Memory B cell (primary cell): ENCODE results near the gene CD19.
"Not testable (repeated sequence)": the region's sequence is repeated elsewhere in the genome, so short reads cannot be mapped to it uniquely, and the experiment has no call there.

Source experiments
- ATAC-seq: fragments of 150-1000 bp; cut with Tn5 transposase; 2 replicates; pipeline ENCODE4 v1.10.0; 2021; ENCODE audit warnings: low read depth, mild to moderate bottlenecking, moderate library complexity
- DNase-seq, 2 donors: peaks; one replicate each; pipeline ENCODE4 v3.0.0; 2022; ENCODE audit warnings: low spot score in 2 of 2
- H3K27ac Mint-ChIP-seq: one replicate; pipeline ENCODE4 v1.8.0; 2022; ENCODE audit warnings: mild to moderate bottlenecking, moderate library complexity, mixed read lengths
- H3K27me3 Mint-ChIP-seq: one replicate; pipeline ENCODE4 v1.8.0; 2022; ENCODE audit warnings: mixed read lengths
- H3K36me3 Mint-ChIP-seq: one replicate; pipeline ENCODE4 v1.8.0; 2022; ENCODE audit warnings: mild to moderate bottlenecking, mixed read lengths
- H3K4me1 Mint-ChIP-seq: one replicate; pipeline ENCODE4 v1.8.0; 2022; ENCODE audit warnings: mixed read lengths
- H3K4me3 Mint-ChIP-seq: one replicate; pipeline ENCODE4 v1.8.0; 2022; ENCODE audit warnings: mild to moderate bottlenecking, moderate library complexity, mixed read lengths
- H3K9me3 Mint-ChIP-seq: one replicate; pipeline ENCODE4 v1.8.0; 2022; ENCODE audit warnings: mixed read lengths

CD19 gene

DNA sequence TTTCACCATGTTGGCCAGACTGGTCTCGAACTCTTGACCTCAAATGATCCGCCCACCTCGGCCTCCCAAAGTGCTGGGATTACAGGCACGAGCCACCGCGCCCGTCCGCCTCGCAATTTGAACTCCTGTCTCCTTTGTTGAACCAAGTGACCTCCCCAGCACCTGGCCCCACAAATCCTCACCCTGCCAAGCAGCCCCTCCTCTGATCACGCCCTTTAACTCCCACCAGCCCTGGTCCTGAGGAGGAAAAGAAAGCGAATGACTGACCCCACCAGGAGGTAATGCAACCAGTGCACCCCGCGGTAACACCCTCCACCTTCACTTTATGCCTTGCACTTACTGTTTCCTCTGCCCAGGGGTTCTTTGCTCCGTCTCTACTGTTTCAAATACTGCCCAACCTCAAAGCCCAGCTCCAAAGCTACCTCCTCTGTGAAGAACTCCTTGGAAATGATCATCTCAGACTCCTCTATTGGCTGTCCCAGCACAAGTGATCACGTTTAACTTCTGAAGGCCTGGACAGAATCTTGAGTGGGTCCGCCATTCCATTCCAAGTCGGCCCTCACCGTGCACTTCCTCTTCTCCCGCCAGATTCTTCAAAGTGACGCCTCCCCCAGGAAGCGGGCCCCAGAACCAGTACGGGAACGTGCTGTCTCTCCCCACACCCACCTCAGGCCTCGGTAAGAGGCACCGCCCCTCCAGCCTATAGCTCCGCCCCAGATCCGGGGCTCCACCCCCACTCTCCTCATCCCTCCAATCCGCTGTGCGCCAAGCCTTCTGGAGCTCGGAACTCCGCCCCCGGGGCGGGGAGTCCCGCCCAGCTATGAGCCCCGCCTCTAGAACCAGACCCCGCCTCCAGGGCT, 4.4 kb downstream of the CD19 start:
- peak; percentile 91 for ATAC-seq
- no peaks in the 10 kb centered on the region for H3K9me3 Mint-ChIP-seq
- peak; percentile 75 to 82 for DNase-seq
- H3K4me3 Mint-ChIP-seq = peak overlapping the region; percentile 8
- peaks cover 41% of the 10 kb centered on the region for H3K4me1 Mint-ChIP-seq
- H3K27ac Mint-ChIP-seq = peak overlapping the region; percentile 79
- no peaks in the 10 kb centered on the region for H3K27me3 Mint-ChIP-seq
- H3K36me3 Mint-ChIP-seq = peaks cover 42% of the 10 kb centered on the region

DNA sequence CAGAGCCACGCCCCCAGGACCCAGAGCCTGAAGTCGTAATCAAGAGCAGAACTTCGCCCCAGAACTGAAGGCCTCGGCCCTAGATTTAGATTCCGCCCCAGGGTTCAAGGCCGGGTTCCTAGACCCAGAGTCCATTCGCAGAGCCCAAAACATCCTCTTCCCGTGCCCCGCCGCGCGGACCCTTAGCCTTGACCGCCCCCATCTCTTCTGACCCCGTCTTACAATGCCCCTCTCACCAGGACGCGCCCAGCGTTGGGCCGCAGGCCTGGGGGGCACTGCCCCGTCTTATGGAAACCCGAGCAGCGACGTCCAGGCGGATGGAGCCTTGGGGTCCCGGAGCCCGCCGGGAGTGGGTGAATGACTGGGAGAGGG, 5.0 kb downstream of the CD19 start:
- no peak for DNase-seq
- H3K4me3 Mint-ChIP-seq = no peak overlapping the region
- H3K4me1 Mint-ChIP-seq = peaks cover 39% of the 10 kb centered on the region
- H3K27me3 Mint-ChIP-seq = no peaks in the 10 kb centered on the region
- peaks cover 42% of the 10 kb centered on the region for H3K36me3 Mint-ChIP-seq
- H3K9me3 Mint-ChIP-seq = no peaks in the 10 kb centered on the region
- H3K27ac Mint-ChIP-seq = peak overlapping the region; percentile 79
- no peak for ATAC-seq

DNA sequence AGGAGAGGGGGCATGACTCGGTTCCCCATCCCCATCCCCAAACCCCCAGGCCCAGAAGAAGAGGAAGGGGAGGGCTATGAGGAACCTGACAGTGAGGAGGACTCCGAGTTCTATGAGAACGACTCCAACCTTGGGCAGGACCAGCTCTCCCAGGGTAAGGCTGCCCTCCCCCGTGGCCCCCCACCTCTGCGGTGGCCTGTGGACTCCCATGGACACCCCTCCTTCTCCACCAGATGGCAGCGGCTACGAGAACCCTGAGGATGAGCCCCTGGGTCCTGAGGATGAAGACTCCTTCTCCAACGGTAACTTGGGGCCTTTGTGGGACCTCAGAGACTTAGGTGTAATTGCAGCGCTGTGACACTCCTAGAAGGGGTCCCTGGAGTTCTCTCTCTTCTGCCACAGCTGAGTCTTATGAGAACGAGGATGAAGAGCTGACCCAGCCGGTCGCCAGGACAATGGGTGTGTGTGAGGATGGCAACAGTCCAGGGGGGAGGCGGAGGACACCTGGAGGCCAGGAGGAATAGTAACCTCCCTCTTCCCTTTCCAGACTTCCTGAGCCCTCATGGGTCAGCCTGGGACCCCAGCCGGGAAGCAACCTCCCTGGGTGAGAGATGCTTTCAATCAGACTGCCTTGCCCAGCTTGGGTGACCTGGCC, 5.6 kb downstream of the CD19 start:
- Mint-ChIP-seq H3K9me3 (no peaks in the 10 kb centered on the region), H3K27me3 (no peaks in the 10 kb centered on the region), H3K36me3 (peaks cover 42% of the 10 kb centered on the region), H3K4me1 (peaks cover 37% of the 10 kb centered on the region), H3K4me3 (no peak overlapping the region), H3K27ac (peak overlapping the region; percentile 79)
- DNase-seq = no peak
- ATAC-seq = no peak

DNA sequence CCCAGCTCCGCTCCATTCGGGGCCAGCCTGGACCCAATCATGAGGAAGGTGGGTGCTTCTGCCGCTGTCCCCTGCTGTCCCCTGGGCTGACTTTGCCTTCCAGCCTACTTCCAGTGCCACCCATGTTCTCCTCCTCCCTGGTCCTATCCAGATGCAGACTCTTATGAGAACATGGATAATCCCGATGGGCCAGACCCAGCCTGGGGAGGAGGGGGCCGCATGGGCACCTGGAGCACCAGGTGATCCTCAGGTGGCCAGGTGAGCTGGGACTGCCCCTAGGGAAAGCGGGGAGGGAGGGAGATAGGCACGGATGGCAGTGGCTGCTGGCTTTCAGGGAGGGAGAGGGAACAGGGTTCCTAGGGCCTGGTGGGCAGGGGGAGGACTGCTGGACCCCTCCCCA, 7.0 kb downstream of the CD19 start:
- Mint-ChIP-seq H3K4me1 (peaks cover 32% of the 10 kb centered on the region), H3K27me3 (no peaks in the 10 kb centered on the region), H3K4me3 (no peak overlapping the region), H3K9me3 (no peaks in the 10 kb centered on the region), H3K27ac (peak overlapping the region; percentile 64), H3K36me3 (peaks cover 42% of the 10 kb centered on the region)
- no peak for DNase-seq
- no peak for ATAC-seq

DNA sequence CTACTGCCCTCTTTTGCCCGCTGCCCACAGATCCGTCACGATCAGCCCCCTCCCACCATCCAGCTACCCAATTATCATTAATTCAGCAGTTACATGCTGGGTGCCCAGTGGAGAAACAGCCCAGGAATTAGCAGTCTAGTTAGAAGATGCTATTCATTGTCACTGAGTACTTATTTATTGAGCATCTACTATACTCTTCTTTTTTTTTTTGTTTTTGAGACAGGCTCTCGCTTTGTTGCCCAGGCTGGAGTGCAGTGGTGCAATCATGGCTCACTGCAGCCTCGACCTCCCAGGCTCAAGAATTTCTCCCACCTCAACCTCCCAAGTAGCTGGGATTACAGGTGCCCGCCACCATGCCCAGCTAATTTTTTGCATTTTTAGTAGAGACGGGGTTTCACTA, 8.1 kb downstream of the CD19 start:
- peaks cover 27% of the 10 kb centered on the region for H3K4me1 Mint-ChIP-seq
- H3K27me3 Mint-ChIP-seq, DNase-seq, ATAC-seq, H3K9me3 Mint-ChIP-seq, H3K27ac Mint-ChIP-seq, H3K4me3 Mint-ChIP-seq: not testable (repeated sequence)
- peaks cover 35% of the 10 kb centered on the region for H3K36me3 Mint-ChIP-seq

DNA sequence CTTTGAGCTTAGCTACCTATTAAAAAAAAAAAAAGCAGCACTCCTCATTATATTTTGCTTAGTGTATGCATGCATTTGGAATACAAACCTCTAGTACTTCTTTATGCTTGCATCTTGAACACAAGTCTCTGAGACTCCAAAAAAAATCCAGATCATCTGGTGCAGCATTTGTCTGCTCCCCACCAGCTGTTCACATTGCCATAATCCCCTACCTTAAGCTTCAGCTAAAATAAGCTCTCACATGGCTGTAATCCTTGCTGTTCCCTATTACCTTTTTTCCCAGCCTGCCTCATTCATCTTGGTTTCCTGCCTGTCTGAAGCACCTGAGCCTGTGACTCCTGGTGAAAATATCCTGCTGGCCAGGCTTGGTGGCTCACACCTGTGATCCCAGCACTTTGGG, 11.5 kb downstream of the CD19 start:
- Mint-ChIP-seq H3K4me1 (peaks cover 15% of the 10 kb centered on the region), H3K27me3 (no peaks in the 10 kb centered on the region), H3K36me3 (peaks cover 9% of the 10 kb centered on the region), H3K4me3 (no peak overlapping the region), H3K27ac (no peak overlapping the region), H3K9me3 (no peaks in the 10 kb centered on the region)
- no peak for ATAC-seq
- no peak for DNase-seq

DNA sequence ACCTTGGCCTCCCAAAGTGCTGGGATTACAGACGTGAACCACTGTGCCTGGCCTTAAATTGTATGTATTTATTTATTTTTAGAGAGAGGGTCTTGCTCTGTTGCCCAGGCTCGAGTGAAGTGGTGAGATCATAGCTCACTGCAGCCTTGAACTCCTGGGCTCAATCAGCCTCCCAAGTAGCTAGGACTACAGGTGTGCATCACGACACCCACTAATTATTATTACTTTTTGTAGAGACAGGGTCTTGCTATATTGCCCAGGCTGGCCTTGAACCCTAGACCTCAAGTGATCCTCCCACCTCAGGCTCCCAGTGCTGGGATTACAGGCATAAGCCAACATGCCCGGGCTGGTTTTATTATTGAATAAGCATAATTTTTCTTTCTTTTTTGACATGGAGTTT, 14.9 kb downstream of the CD19 start:
- H3K36me3 Mint-ChIP-seq = peaks cover 2% of the 10 kb centered on the region
- DNase-seq = no peak
- H3K9me3 Mint-ChIP-seq = no peaks in the 10 kb centered on the region
- no peak overlapping the region for H3K27ac Mint-ChIP-seq
- H3K27me3 Mint-ChIP-seq = no peaks in the 10 kb centered on the region
- peaks cover 16% of the 10 kb centered on the region for H3K4me1 Mint-ChIP-seq
- no peak for ATAC-seq
- H3K4me3 Mint-ChIP-seq = no peak overlapping the region

DNA sequence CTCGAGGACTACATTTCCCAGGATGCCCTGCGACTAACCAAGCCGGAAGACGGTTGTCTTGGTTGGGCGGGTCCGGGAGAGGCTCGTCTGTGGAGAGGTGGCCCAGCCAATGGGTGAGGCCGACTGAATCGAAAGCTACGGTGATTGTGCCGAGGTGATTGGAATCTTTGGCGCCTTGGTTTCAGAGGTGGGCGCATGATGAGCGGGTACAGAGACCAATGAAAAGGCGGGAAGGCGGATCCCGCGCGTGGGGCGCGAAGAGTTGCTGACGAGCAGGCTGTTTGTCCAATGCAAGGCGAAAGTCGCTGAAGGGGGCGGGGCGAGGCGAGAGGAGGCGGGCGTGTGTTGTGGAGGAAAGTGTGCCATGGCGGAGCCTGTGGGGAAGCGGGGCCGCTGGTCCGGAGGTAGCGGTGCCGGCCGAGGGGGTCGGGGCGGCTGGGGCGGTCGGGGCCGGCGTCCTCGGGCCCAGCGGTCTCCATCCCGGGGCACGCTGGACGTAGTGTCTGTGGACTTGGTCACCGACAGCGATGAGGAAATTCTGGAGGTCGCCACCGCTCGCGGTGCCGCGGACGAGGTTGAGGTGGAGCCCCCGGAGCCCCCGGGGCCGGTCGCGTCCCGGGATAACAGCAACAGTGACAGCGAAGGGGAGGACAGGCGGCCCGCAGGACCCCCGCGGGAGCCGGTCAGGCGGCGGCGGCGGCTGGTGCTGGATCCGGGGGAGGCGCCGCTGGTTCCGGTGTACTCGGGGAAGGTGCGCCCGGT, 19.1 kb downstream of the CD19 start, which contains the start of gene NFATC2IP:
TSS of gene NFATC2IP (plus strand) at position 290 of the 762 bp plus-strand sequence. CDS start at position 365, 75 bp downstream.
- H3K4me3 Mint-ChIP-seq = peak within 1 kb of the TSS; percentile 96
- ATAC-seq (peak; percentile 91), DNase-seq (peak; percentile 98 to 99)
- H3K9me3 Mint-ChIP-seq = no peaks in the 10 kb centered on the region
- peaks cover 8% of the 10 kb centered on the region for H3K36me3 Mint-ChIP-seq
- H3K4me1 Mint-ChIP-seq = peaks cover 19% of the 10 kb centered on the region
- H3K27ac Mint-ChIP-seq = peak within 1 kb of the TSS; percentile 86
- H3K27me3 Mint-ChIP-seq = no peaks in the 10 kb centered on the region

DNA sequence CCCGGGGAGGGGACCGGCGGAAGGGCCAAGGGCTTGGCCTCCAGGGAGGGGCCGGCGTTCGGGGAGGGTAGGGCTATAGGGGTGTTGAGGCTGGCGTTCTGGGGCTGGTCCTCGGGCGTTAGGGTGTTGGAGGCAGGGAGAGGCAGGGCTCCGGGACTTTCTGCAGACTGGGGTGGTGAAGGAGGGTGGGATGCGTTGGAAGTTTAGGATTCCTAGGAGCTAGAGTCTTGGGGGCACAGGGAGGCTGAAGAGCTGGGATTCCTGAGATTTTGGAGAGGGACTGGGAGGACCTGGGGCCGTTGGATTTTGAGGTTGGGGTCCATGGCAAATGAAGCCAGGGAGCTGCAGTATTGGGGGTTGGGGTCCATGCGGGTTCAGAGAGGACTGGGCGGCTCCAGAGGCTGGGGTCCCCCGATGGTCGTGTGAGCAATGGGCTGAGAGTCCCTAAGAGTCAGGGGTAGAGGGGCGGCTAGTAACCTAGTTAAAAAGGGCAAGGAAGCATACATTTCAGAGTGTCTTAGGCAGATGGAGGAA, 19.7 kb downstream of the CD19 start:
- peaks cover 13% of the 10 kb centered on the region for H3K36me3 Mint-ChIP-seq
- no peak for ATAC-seq
- H3K4me3 Mint-ChIP-seq = peak overlapping the region; percentile 96
- H3K27me3 Mint-ChIP-seq = no peaks in the 10 kb centered on the region
- H3K9me3 Mint-ChIP-seq = no peaks in the 10 kb centered on the region
- H3K4me1 Mint-ChIP-seq = peaks cover 17% of the 10 kb centered on the region
- DNase-seq = no peak
- H3K27ac Mint-ChIP-seq = peak overlapping the region; percentile 86

DNA sequence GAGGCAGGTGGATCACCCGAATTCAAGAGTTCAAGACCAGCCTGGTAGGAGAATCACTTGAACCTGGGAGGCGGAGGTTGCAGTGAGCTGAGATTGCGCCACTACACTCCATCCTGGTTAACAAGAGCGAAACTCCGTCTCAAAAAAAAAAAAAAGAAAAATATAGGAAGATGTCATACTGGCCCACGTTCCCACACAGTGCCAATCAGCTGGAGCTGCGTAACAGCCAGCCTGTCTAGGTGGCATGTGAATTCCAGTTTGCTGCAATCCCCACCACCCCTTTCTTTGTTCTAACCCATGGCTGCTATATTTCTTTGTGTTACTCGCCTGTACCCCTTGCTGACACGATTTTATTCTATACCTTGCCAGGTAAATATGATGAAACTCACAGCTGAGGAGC, 26.4 kb downstream of the CD19 start:
- H3K4me3 Mint-ChIP-seq = no peak overlapping the region
- H3K9me3 Mint-ChIP-seq = no peaks in the 10 kb centered on the region
- DNase-seq = no peak
- peaks cover 25% of the 10 kb centered on the region for H3K36me3 Mint-ChIP-seq
- H3K27ac Mint-ChIP-seq = no peak overlapping the region
- no peak for ATAC-seq
- H3K4me1 Mint-ChIP-seq = peaks cover 4% of the 10 kb centered on the region
- H3K27me3 Mint-ChIP-seq = no peaks in the 10 kb centered on the region

DNA sequence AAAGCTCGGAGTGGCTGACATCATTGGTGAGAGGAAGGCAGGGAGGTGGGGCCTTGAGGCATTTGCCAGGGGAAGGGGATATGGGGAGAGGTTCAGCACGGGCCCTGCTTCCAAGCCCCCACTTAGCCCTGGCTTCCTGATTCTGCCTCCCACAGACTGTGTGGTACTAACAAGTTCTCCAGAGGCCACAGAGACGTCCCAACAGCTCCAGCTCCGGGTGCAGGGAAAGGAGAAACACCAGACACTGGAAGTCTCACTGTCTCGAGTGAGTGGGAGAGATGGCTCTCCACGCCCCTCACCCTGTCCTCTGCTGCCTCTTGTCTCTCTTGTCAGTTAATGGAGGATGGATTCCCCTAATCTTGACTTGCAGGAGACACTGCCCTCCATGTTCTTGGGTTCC, 27.1 kb downstream of the CD19 start:
- DNase-seq = no peak
- H3K4me3 Mint-ChIP-seq = no peak overlapping the region
- peaks cover 28% of the 10 kb centered on the region for H3K36me3 Mint-ChIP-seq
- no peaks in the 10 kb centered on the region for H3K9me3 Mint-ChIP-seq
- H3K27me3 Mint-ChIP-seq = no peaks in the 10 kb centered on the region
- peaks cover 6% of the 10 kb centered on the region for H3K4me1 Mint-ChIP-seq
- H3K27ac Mint-ChIP-seq = no peak overlapping the region
- no peak for ATAC-seq

DNA sequence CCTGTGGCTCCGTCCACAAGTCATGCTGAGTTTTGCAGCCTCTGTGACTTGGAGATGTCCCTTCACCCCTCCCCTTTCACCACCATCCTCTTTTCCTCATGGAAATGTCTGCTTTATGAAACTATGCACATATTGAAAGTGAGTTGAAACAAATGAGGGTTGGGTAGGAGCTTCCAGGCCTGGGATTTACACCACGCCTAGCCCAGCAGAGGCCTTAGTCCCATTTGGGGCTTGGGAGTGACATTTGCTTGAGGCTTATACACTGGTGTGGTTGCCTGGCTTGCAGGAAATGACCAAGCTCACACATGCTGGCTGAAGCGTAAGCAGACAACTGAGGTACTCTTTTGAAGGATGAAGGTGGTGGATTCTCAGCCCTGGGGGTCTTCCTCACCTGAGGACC, 32.3 kb downstream of the CD19 start:
- H3K9me3 Mint-ChIP-seq = no peaks in the 10 kb centered on the region
- no peak for ATAC-seq
- H3K4me3 Mint-ChIP-seq = no peak overlapping the region
- peaks cover 22% of the 10 kb centered on the region for H3K36me3 Mint-ChIP-seq
- DNase-seq = no peak
- peaks cover 2% of the 10 kb centered on the region for H3K4me1 Mint-ChIP-seq
- H3K27ac Mint-ChIP-seq = no peak overlapping the region
- H3K27me3 Mint-ChIP-seq = no peaks in the 10 kb centered on the region

DNA sequence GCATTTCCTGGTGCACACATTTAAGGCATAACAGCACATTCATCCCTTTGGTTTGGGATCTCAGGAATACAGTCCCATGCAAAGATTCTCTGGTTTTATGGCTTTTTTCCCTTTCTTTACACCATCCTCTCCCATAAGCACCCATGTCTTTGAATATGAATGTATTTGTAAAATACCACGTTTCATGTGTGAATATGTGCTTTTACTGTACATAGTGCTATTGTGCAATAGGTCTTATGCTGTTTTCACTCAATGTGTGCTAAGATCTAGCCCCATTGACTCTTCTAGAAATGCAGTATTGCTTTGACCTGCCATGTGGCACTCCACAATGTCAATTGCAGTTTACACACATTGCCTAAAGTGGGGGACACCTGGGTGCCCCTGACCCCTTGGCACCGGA, 32.7 kb downstream of the CD19 start:
- H3K27me3 Mint-ChIP-seq = no peaks in the 10 kb centered on the region
- H3K4me3 Mint-ChIP-seq = no peak overlapping the region
- DNase-seq = no peak
- H3K36me3 Mint-ChIP-seq = peaks cover 22% of the 10 kb centered on the region
- peaks cover 2% of the 10 kb centered on the region for H3K4me1 Mint-ChIP-seq
- H3K9me3 Mint-ChIP-seq = no peaks in the 10 kb centered on the region
- no peak for ATAC-seq
- H3K27ac Mint-ChIP-seq = no peak overlapping the region

DNA sequence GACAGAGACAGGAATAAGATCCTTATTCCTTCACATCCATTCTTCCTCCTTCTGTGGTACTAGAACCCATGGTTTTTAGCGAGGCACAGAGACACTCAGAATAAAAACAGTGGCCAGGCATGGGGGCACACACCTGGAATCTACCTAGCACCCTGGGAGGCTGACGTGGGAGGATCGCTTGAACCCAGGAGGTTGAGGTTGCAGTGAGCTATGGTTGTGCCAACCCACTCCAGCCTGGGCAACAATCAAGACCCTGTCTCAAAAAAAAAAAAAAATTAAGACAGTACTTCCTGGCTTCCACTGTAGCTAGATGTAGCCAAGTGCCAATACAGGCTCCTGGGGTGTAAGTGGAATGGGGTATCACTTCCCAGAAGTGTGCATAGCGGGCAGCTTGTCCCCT, 35.4 kb downstream of the CD19 start:
- Mint-ChIP-seq H3K27me3 (no peaks in the 10 kb centered on the region), H3K4me1 (peaks cover 2% of the 10 kb centered on the region), H3K4me3 (no peak overlapping the region), H3K36me3 (peaks cover 11% of the 10 kb centered on the region), H3K9me3 (no peaks in the 10 kb centered on the region), H3K27ac (no peak overlapping the region)
- ATAC-seq = no peak
- no peak for DNase-seq
